ENCODE results near the gene SCMH1. TPM values are rescaled to one million over a fixed set of nuclear protein-coding genes. Genes with fewer than 3 reads are reported as not detected.
"Not testable (repeated sequence)": the region's sequence is repeated elsewhere in the genome, so short reads cannot be mapped to it uniquely, and the experiment has no call there.

SCMH1 gene
- total and polyA plus RNA-seq, 9 donors, result 26.9 to 41.7 (median 32.7) TPM

GRCh38 chr1:41259221-41259620, 17.1 kb upstream of the SCMH1 start:
- no peak overlapping the region for H3K27ac ChIP-seq (ENCODE audit: low read length)
- H3K4me3 ChIP-seq (ENCODE audit: low read length), result no peak overlapping the region
- 80% methylated on average over 1 of the region's 3 CpGs for WGBS (ENCODE audit: insufficient coverage)
- H3K27me3 ChIP-seq (ENCODE audit: control insufficient read depth, insufficient read depth, low read length), result no peaks in the 10 kb centered on the region
- no peak for DNase-seq
- no peaks in the 10 kb centered on the region for H3K4me1 ChIP-seq (ENCODE audit: control insufficient read depth, insufficient read depth, low read length)
- peaks cover 2% of the 10 kb centered on the region for H3K9me3 ChIP-seq (replicated peaks; ENCODE audit: control insufficient read depth, low read depth, low read length)
- no peaks in the 10 kb centered on the region for H3K36me3 ChIP-seq (ENCODE audit: control insufficient read depth, insufficient read depth, low read length)

- H3K9me3 ChIP-seq (replicated peaks; ENCODE audit: control insufficient read depth, low read depth, low read length), result peaks cover 7% of the 10 kb centered on the region
- H3K27me3 ChIP-seq (ENCODE audit: control insufficient read depth, insufficient read depth, low read length), result no peaks in the 10 kb centered on the region
- H3K4me3 ChIP-seq (ENCODE audit: low read length), result no peak overlapping the region
- H3K27ac ChIP-seq (ENCODE audit: low read length), result no peak overlapping the region
- WGBS (ENCODE audit: insufficient coverage), result no CpG with 5 or more reads among the region's 1 CpG
- no peaks in the 10 kb centered on the region for H3K36me3 ChIP-seq (ENCODE audit: control insufficient read depth, insufficient read depth, low read length)
- DNase-seq, result no peak
- H3K4me1 ChIP-seq (ENCODE audit: control insufficient read depth, insufficient read depth, low read length), result no peaks in the 10 kb centered on the region
Observed at GRCh38 chr1:41255978-41256377, 13.9 kb upstream of the SCMH1 start.

- not testable (repeated sequence) for H3K9me3 ChIP-seq (replicated peaks; ENCODE audit: control insufficient read depth, low read depth, low read length); H3K27me3 ChIP-seq (ENCODE audit: control insufficient read depth, insufficient read depth, low read length)
- no CpG with 5 or more reads among the region's 1 CpG for WGBS (ENCODE audit: insufficient coverage)
Observed at GRCh38 chr1:41251120-41251519, 9.0 kb upstream of the SCMH1 start.

GRCh38 chr1:41249319-41249718, 7.2 kb upstream of the SCMH1 start:
- 49% methylated on average over 2 of the region's 5 CpGs for WGBS (ENCODE audit: insufficient coverage)
- no peak overlapping the region for H3K4me3 ChIP-seq (ENCODE audit: low read length)
- H3K27ac ChIP-seq (ENCODE audit: low read length), result no peak overlapping the region
- H3K27me3 ChIP-seq (ENCODE audit: control insufficient read depth, insufficient read depth, low read length), result no peaks in the 10 kb centered on the region
- peaks cover 5% of the 10 kb centered on the region for H3K9me3 ChIP-seq (replicated peaks; ENCODE audit: control insufficient read depth, low read depth, low read length)
- H3K4me1 ChIP-seq (ENCODE audit: control insufficient read depth, insufficient read depth, low read length), result no peaks in the 10 kb centered on the region
- H3K36me3 ChIP-seq (ENCODE audit: control insufficient read depth, insufficient read depth, low read length), result no peaks in the 10 kb centered on the region
- no peak for DNase-seq

More at GRCh38 chr1:41251120-41251519, 9.0 kb upstream of the SCMH1 start:
- not testable (repeated sequence) for DNase-seq; H3K36me3 ChIP-seq (ENCODE audit: control insufficient read depth, insufficient read depth, low read length); H3K4me1 ChIP-seq (ENCODE audit: control insufficient read depth, insufficient read depth, low read length); H3K4me3 ChIP-seq (ENCODE audit: low read length); H3K27ac ChIP-seq (ENCODE audit: low read length)

DNA sequence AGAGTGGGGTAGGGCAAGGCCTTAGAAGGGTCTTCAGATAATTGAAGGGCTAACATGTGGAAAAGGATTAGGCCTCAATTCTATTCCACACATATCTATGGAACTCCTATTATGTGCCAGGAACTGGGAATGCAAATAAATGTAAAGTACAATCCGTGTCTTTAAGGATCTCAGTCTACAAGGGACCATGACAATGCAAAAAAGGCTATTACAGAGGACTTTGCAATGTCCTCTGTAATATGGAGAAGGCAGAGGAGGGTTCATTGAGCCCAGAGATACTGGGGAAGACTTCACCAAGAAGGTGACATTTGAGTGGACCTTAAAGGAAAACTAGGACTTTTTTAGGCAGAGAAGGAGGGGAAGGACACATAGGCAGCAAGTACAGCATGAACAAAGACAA, 4.5 kb upstream of the SCMH1 start:
- 78% methylated on average over 1 of the region's 1 CpG for WGBS (ENCODE audit: insufficient coverage)
- H3K4me1 ChIP-seq (ENCODE audit: control insufficient read depth, insufficient read depth, low read length), result peaks cover 8% of the 10 kb centered on the region

DNA sequence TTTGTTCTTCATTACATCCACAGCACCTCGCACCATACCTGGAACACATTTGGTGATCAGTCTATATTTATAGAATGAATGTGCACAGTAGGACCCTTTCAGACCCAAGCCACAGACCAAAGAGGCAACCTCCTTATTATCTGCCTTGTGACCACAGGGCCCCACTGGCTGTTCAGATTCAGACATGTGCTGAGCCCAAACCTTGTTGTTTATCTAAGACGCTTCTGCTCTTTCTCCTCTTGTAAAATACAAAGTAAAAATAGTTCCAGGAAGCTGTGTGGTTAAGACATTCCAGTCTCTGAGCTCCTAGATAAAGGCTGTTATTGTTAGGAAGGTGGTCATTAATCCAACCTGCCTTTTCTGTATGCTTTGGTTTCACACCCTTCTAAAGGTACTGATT, 3.6 kb upstream of the SCMH1 start:
- Histone ChIP-seq H3K36me3 (ENCODE audit: control insufficient read depth, insufficient read depth, low read length) (no peaks in the 10 kb centered on the region), H3K27me3 (ENCODE audit: control insufficient read depth, insufficient read depth, low read length) (no peaks in the 10 kb centered on the region), H3K27ac (ENCODE audit: low read length) (no peak overlapping the region), H3K4me1 (ENCODE audit: control insufficient read depth, insufficient read depth, low read length) (peaks cover 12% of the 10 kb centered on the region), H3K9me3 (replicated peaks; ENCODE audit: control insufficient read depth, low read depth, low read length) (no peaks in the 10 kb centered on the region), H3K4me3 (ENCODE audit: low read length) (no peak overlapping the region)
- WGBS (ENCODE audit: insufficient coverage), result no CpG with 5 or more reads among the region's 2 CpGs
- DNase-seq, result no peak

More for the DNA sequence above, 4.5 kb upstream of the SCMH1 start:
- H3K4me3 ChIP-seq (ENCODE audit: low read length), result no peak overlapping the region
- no peak for DNase-seq
- H3K36me3 ChIP-seq (ENCODE audit: control insufficient read depth, insufficient read depth, low read length), result no peaks in the 10 kb centered on the region
- H3K27me3 ChIP-seq (ENCODE audit: control insufficient read depth, insufficient read depth, low read length), result no peaks in the 10 kb centered on the region
- no peak overlapping the region for H3K27ac ChIP-seq (ENCODE audit: low read length)
- H3K9me3 ChIP-seq (replicated peaks; ENCODE audit: control insufficient read depth, low read depth, low read length), result no peaks in the 10 kb centered on the region

DNA sequence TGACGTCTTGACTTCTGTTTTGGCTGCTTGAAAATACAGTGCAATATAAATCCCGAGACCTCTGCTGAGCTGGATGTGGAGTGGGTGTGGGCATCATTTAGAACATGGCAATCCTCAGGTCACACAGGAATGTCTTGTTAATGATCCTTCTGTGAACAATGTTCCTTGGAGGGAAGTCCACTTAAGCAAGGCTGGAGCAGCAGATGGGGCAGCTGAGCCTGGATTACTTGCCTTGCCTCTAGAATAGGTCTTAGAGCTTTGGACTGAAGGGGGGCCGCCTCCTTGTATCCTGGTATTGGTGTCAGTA, 926 bp upstream of the SCMH1 start:
- WGBS (ENCODE audit: insufficient coverage), result no CpG with 5 or more reads among the region's 3 CpGs
- H3K27ac ChIP-seq (ENCODE audit: low read length), result no peak overlapping the region
- DNase-seq, result no peak

GRCh38 chr1:41242342-41243078, 404 bp upstream of the SCMH1 start:
- Histone ChIP-seq H3K36me3 (ENCODE audit: control insufficient read depth, insufficient read depth, low read length) (no peaks in the 10 kb centered on the region), H3K27ac (ENCODE audit: low read length) (peak overlapping the region; percentile 86), H3K27me3 (ENCODE audit: control insufficient read depth, insufficient read depth, low read length) (no peaks in the 10 kb centered on the region), H3K9me3 (replicated peaks; ENCODE audit: control insufficient read depth, low read depth, low read length) (no peaks in the 10 kb centered on the region), H3K4me1 (ENCODE audit: control insufficient read depth, insufficient read depth, low read length) (peaks cover 12% of the 10 kb centered on the region), H3K4me3 (ENCODE audit: low read length) (peak overlapping the region; percentile 74)
- DNase-seq, result no peak
- 14% methylated on average over 43 of the region's 51 CpGs for WGBS (ENCODE audit: insufficient coverage)

More for the DNA sequence above, 926 bp upstream of the SCMH1 start:
- Histone ChIP-seq H3K4me3 (ENCODE audit: low read length) (no peak overlapping the region), H3K9me3 (replicated peaks; ENCODE audit: control insufficient read depth, low read depth, low read length) (no peaks in the 10 kb centered on the region), H3K4me1 (ENCODE audit: control insufficient read depth, insufficient read depth, low read length) (peaks cover 12% of the 10 kb centered on the region), H3K27me3 (ENCODE audit: control insufficient read depth, insufficient read depth, low read length) (no peaks in the 10 kb centered on the region), H3K36me3 (ENCODE audit: control insufficient read depth, insufficient read depth, low read length) (no peaks in the 10 kb centered on the region)

- WGBS (ENCODE audit: insufficient coverage), result under 1% methylated on average over 45 of the region's 45 CpGs
- no peaks in the 10 kb centered on the region for H3K36me3 ChIP-seq (ENCODE audit: control insufficient read depth, insufficient read depth, low read length)
- DNase-seq, result peak; percentile 63
- H3K4me3 ChIP-seq (ENCODE audit: low read length), result peak overlapping the region; percentile 48
- peaks cover 12% of the 10 kb centered on the region for H3K4me1 ChIP-seq (ENCODE audit: control insufficient read depth, insufficient read depth, low read length)
- H3K27ac ChIP-seq (ENCODE audit: low read length), result peak overlapping the region; percentile 81
- no peaks in the 10 kb centered on the region for H3K9me3 ChIP-seq (replicated peaks; ENCODE audit: control insufficient read depth, low read depth, low read length)
- H3K27me3 ChIP-seq (ENCODE audit: control insufficient read depth, insufficient read depth, low read length), result no peaks in the 10 kb centered on the region
Observed at GRCh38 chr1:41241354-41241748, 755 bp downstream of the SCMH1 start.

DNA sequence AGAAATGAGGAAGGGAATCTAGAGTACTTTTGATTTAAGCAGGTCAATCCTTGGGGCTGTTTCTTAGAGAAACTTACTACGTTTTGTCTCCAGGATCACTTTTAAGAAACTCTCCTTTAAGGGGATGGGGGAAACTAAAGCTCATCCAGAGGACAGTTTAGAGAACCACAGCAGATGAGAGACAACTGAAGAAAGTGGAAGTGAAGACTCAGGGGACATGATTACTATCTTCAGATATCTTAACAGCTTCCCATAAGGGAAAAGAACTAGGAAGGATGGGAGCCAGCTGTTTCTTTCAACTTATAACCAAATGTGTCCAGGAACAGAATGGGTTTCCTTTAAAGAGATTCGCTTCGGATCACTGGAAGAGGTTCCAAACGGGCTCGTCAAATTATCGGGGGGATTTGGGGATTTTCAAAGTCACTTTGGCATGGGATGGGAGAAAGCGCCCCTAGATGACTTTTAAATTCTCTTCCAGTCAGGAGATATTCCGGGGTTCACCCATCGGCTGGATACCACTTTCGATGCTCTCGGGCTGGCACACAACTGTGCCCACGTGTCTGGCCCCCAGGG, 1.2 kb downstream of the SCMH1 start:
- Histone ChIP-seq H3K9me3 (replicated peaks; ENCODE audit: control insufficient read depth, low read depth, low read length) (no peaks in the 10 kb centered on the region), H3K4me3 (ENCODE audit: low read length) (peak overlapping the region; percentile 48), H3K27me3 (ENCODE audit: control insufficient read depth, insufficient read depth, low read length) (no peaks in the 10 kb centered on the region), H3K4me1 (ENCODE audit: control insufficient read depth, insufficient read depth, low read length) (peaks cover 12% of the 10 kb centered on the region), H3K27ac (ENCODE audit: low read length) (peak overlapping the region; percentile 81), H3K36me3 (ENCODE audit: control insufficient read depth, insufficient read depth, low read length) (no peaks in the 10 kb centered on the region)
- peak; percentile 63 for DNase-seq
- WGBS (ENCODE audit: insufficient coverage), result 2% methylated on average over 11 of the region's 12 CpGs

All from muscle of leg (tissue), 11 donors.